Left kidney (tissue), 2 donors: ENCODE results near the gene RFC2. TPM values are rescaled to one million over a fixed set of nuclear protein-coding genes. Genes with fewer than 3 reads are reported as not detected.

ENCODE experiments used
- DNase-seq: peaks from one replicate; pipeline ENCODE4 v3.0.0-alpha.2; 2013
- polyA plus RNA-seq: library from polyadenylated mRNA; unstranded; fragments of 120-200 nt; gene quantifications from one replicate; pipeline ENCODE4 v1.2.1, GENCODE V29; 2013; ENCODE audit not compliant: insufficient read length

RFC2 gene
- polyA plus RNA-seq, 1 donor: 39.1 TPM

- DNase-seq: no peak
These were observed 63.0 kb downstream of the RFC2 start for GRCh38 chr7:74191231-74191630.

DNA sequence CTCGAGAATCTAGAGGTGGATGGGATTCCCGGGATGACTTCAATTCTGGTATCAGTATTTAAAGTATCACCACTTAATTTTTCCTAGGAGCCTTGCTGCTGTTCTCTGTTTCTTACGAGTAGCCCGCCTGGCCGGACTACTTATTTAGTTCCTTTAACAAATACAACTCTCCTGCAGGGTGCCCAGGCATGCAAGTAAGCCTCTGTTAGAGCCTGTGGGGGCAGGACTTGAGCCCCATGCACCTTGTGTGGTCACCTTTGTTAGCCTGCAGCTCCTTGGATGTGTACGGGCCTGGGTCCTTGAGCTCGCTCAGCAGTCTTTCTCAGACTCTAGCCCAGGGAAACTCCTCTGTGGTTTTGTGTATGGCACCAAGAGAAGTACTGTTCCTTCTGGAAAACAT is 63.9 kb downstream of the RFC2 start:
- no peak for DNase-seq

DNA sequence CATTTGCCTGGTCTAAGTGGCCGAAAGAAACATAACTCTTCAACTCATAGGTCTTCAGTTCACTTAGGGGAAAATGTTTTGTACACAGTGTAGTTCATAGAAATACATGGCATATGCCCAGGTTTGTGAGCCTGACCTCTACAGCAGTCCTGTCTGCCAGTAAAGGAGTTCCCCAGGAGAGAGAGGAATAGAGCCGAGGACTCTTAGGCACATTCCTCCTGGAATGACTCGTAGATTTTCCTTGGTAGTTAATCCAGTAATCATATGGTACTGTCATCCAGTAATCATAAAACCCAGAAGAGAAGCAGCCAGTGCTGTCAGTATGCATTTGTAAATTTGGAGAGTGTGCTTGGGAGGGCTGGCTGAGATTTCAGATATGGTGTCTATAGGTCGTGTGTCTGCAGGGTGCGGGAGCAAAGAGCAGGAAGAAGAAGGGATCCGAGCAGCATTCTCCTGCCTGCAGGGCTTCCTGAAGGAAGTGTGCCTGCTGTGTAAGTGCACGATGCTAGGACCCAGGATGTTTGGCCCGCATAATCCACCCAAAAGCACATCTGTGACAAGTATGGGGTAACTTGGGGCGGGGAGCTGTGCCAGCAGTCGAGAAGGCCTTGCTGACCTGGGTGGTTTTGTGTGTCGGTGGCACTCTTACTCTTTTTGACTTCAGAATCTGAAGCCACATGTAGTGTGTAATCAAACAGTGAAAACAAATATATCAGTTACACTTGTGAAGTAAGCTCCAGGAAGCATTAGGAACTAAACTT is 66.1 kb downstream of the RFC2 start:
- no peak for DNase-seq

- no peak for DNase-seq
These were observed 68.6 kb downstream of the RFC2 start for GRCh38 chr7:74185636-74186035.

- DNase-seq: no peak
These were observed 69.2 kb downstream of the RFC2 start for GRCh38 chr7:74185016-74185415.

DNA sequence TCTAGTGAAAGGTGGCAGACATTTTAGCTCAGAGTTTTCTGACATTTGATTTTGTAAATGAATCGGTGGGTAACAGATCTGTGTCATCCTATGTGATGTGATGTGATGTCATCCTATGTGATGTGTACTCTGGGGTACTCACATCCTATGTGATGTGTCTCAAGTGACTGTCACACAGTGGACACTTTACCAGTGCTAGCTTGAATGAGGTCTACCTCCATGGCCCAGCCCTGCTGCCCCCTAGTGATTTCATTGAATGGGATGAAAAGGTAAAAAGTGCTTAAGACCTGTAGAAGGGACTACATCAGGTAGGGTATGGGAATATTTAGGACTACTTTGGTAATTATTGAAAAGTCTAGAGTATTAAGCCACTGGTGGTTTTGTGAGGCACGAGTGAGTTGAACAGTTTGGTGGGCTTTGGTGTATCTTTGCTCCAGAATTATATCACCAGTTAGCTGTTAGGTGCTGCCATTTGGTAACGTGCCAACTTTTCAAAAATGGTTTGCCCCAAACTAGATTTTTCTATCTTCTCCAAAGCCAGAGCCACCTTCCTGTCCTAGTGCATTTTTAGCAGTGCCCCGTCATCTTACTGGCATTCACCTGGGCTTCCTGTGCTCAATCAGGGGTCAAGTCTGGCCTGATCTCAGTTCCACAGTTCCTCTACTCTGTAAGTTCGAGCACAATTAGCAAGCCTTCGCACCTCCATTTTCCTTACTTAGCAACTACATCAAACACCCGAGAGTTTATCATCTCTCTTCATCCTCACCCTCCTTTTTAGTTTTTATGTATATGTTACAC is 70.3 kb downstream of the RFC2 start:
- DNase-seq: no peak

DNA sequence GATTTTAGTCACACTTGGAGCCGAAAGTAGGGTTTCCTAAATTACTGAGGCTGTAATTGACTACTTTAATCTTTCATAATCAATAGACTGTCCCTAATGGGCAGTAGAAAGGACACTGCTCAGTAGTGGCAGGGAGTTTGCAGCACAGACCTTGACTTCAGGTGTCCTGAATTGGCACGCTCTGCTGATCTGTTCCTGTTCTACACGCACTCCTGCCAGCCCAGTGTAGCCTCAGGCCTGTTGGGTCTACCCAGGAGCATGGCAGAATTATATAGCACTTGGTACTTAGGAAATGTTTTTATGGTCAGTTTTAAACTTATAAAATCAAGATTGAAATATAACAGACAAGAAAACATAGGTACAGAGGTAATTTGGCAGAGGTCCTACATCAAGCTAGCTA is 71.1 kb downstream of the RFC2 start:
- no peak for DNase-seq

DNA sequence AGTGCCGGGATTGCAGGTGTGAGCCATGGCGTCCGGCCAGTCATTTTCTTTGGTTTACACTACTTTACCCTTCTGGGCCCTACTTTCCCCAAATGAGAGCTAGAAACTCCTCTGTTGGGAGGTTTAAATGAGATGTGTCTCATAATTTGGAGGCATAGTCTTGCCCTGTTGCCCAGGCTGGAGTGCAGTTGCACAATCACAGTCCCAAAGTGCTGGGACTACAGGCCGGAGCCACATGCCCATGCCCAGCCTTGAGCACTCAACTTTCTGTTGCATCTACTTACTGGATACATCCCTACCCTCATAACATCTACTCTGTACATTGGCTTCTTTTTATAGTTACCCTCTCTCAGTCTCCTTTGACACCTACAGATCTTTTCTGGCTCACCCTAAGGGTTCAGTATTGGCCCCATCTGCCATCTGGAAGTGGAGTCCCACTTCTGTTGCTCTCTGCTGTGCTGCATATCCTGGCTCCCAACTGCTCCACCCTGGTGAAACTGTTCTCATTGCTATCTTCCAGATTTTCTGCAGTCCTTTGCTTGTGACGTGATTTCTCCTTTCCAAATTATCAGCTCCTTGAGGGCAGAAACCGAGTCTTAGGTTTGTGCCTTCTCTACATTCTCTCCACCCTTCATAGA is 71.6 kb downstream of the RFC2 start:
- no peak for DNase-seq

- no peak for DNase-seq
These were observed 72.4 kb downstream of the RFC2 start for GRCh38 chr7:74181821-74182220.

Other genes with a start within 250 kb of the RFC2 start
- 46.4 TPM for gene ELN, start 226.2 kb downstream of the RFC2 start, polyA plus RNA-seq
- 21.7 TPM for gene LIMK1, start 170.6 kb downstream of the RFC2 start, polyA plus RNA-seq
- 294 TPM for gene EIF4H, start 80.0 kb downstream of the RFC2 start, polyA plus RNA-seq
- gene LAT2, start 44.4 kb downstream of the RFC2 start, polyA plus RNA-seq: 3.5 TPM
- 22.3 TPM for gene CLIP2, start 35.0 kb upstream of the RFC2 start, polyA plus RNA-seq
- gene GTF2IRD1, start 199.5 kb upstream of the RFC2 start, polyA plus RNA-seq: 65.9 TPM